ENCODE data around the gene SERGEF.

Gene SERGEF

GRCh38 chr11:17807034-17807433, 205.8 kb downstream of the SERGEF start:
- no peak for DNase-seq

- DNase-seq = no peak
Observed at GRCh38 chr11:17805873-17806272, 207.0 kb downstream of the SERGEF start.

GRCh38 chr11:17805043-17805442, 207.8 kb downstream of the SERGEF start:
- no peak for DNase-seq

GRCh38 chr11:17803754-17804334, 209.0 kb downstream of the SERGEF start:
- DNase-seq = no peak

GRCh38 chr11:17802491-17802890, 210.4 kb downstream of the SERGEF start:
- DNase-seq = no peak

- DNase-seq = no peak
Observed at GRCh38 chr11:17801166-17801565, 211.7 kb downstream of the SERGEF start.

GRCh38 chr11:17799147-17799546, 213.7 kb downstream of the SERGEF start:
- DNase-seq = no peak

GRCh38 chr11:17798716-17799115, 214.1 kb downstream of the SERGEF start:
- DNase-seq = no peak

- DNase-seq = no peak
Observed at GRCh38 chr11:17798253-17798652, 214.6 kb downstream of the SERGEF start.

GRCh38 chr11:17796154-17796553, 216.7 kb downstream of the SERGEF start:
- no peak for DNase-seq

GRCh38 chr11:17794981-17795380, 217.9 kb downstream of the SERGEF start:
- DNase-seq = no peak

- no peak for DNase-seq
Observed at GRCh38 chr11:17793642-17794170, 219.1 kb downstream of the SERGEF start.

- no peak for DNase-seq
Observed at GRCh38 chr11:17792161-17792560, 220.7 kb downstream of the SERGEF start.

- no peak for DNase-seq
Observed at GRCh38 chr11:17791144-17791543, 221.7 kb downstream of the SERGEF start.

- DNase-seq = no peak
Observed at GRCh38 chr11:17790453-17790852, 222.4 kb downstream of the SERGEF start.

- no peak for DNase-seq
Observed at GRCh38 chr11:17788084-17788483, 224.8 kb downstream of the SERGEF start.

GRCh38 chr11:17786824-17787525, 225.9 kb downstream of the SERGEF start:
- DNase-seq = no peak

GRCh38 chr11:17783878-17784277, 229.0 kb downstream of the SERGEF start:
- no peak for DNase-seq

- DNase-seq = no peak
Observed at GRCh38 chr11:17782603-17783337, 230.1 kb downstream of the SERGEF start.

- no peak for DNase-seq
Observed at GRCh38 chr11:17782145-17782544, 230.7 kb downstream of the SERGEF start.

GRCh38 chr11:17781626-17782025, 231.2 kb downstream of the SERGEF start:
- no peak for DNase-seq

GRCh38 chr11:17781221-17781620, 231.6 kb downstream of the SERGEF start:
- DNase-seq = no peak

- DNase-seq = no peak
Observed at GRCh38 chr11:17780668-17781067, 232.2 kb downstream of the SERGEF start.

Data from activated CD4-positive, CD25-positive, alpha-beta regulatory T cell (primary cell).